ENCODE data around the gene GAN. TPM values are rescaled to one million over a fixed set of nuclear protein-coding genes. Genes with fewer than 3 reads are reported as not detected.

GAN gene
- total and polyA plus RNA-seq, 8 donors = 3.2 to 8.1 (median 3.8) TPM

- Histone ChIP-seq H3K36me3 (peaks cover 0 to 38% of the 10 kb centered on the region in 2 donors), H3K9me3 (no peaks in the 10 kb centered on the region), H3K27me3 (no peaks in the 10 kb centered on the region), H3K27ac (no peak overlapping the region), H3K4me3 (no peak overlapping the region), H3K4me1 (no peaks in the 10 kb centered on the region)
- ATAC-seq (no peak), DNase-seq (no peak)
- intact Hi-C loops (cut with DNase I) = no loop called here
- no peak for TF ChIP-seq CTCF (IDR thresholded peaks at IDR 0.05)
Observed at GRCh38 chr16:81371106-81371505, 56.3 kb downstream of the GAN start.

DNA sequence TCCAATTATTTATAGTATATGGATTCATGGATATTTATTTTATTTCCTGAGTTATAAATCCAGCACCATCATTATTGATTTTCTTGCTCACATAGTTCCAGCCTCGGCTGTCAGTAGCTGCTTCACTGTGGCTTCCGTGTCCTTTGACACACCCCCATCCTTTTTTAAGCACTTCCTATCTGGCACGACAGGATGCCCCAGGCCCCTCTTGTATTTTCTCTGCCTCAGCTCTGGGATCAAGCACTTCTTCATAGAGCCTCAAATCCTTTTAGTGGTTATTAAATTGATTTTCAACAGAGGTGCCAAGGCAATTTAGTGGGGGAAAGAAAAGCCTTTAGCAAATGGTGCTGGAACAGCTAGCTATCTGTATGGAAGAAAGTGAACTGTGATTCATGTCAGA lies 59.8 kb downstream of the GAN start:
- Histone ChIP-seq H3K4me3 (no peak overlapping the region), H3K27ac (no peak overlapping the region), H3K4me1 (no peaks in the 10 kb centered on the region), H3K9me3 (no peaks in the 10 kb centered on the region), H3K27me3 (no peaks in the 10 kb centered on the region), H3K36me3 (peaks cover 0 to 27% of the 10 kb centered on the region in 2 donors)
- ATAC-seq = no peak
- no peak for TF ChIP-seq CTCF (IDR thresholded peaks at IDR 0.05)
- DNase-seq = no peak
- intact Hi-C loops (cut with DNase I) = no loop called here

DNA sequence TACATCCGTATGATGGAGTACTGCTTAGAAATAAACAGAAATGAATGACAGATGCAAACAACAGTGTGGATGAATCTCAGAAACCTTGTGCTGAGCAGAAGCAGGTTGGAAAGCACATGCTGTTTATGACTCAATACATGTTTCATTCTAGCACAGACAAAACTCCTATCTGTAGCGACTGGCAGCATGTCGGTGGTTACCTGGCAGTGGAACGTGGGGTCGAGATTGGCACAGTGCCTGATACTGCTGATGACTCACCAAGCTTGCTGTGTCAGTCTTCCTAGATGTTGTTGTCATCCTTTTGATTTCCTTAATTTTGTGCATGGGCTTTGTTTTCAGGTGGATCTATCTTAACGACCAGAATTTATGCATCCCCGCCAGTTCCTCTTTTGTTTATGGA lies 62.1 kb downstream of the GAN start:
- H3K27ac ChIP-seq = no peak overlapping the region
- TF ChIP-seq CTCF (IDR thresholded peaks at IDR 0.05) = no peak
- intact Hi-C loops (cut with DNase I) = no loop called here
- no peaks in the 10 kb centered on the region for H3K27me3 ChIP-seq
- H3K4me3 ChIP-seq = no peak overlapping the region
- ATAC-seq (no peak), DNase-seq (no peak)
- peaks cover 0 to 17% of the 10 kb centered on the region in 2 donors for H3K36me3 ChIP-seq
- no peaks in the 10 kb centered on the region for H3K4me1 ChIP-seq
- H3K9me3 ChIP-seq = no peaks in the 10 kb centered on the region

DNA sequence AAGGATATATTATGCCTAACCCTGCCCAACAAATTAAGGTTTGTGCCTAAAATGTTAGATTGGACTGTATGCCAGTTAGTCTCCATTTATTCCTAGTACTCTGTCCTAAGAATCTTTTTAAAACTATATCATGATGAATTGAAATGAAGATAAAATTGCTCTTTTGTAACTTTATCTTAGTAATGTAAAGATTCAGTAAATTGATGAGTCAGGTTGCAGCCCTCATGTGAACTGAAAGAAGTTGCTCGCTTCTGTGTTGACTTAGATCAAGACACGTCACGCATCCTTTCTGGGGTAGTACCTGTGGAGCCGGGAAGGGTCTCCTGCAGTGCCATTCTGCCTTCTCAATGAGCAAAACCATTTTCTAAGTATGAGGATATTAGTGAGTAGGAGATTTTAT lies 63.3 kb downstream of the GAN start:
- H3K36me3 ChIP-seq = peaks cover 0 to 15% of the 10 kb centered on the region in 2 donors
- no peak for TF ChIP-seq CTCF (IDR thresholded peaks at IDR 0.05)
- intact Hi-C loops (cut with DNase I) = no loop called here
- no peak for DNase-seq
- no peaks in the 10 kb centered on the region for H3K4me1 ChIP-seq
- no peak for ATAC-seq
- H3K9me3 ChIP-seq = no peaks in the 10 kb centered on the region
- H3K27me3 ChIP-seq = no peaks in the 10 kb centered on the region
- no peak overlapping the region for H3K4me3 ChIP-seq
- H3K27ac ChIP-seq = no peak overlapping the region

DNA sequence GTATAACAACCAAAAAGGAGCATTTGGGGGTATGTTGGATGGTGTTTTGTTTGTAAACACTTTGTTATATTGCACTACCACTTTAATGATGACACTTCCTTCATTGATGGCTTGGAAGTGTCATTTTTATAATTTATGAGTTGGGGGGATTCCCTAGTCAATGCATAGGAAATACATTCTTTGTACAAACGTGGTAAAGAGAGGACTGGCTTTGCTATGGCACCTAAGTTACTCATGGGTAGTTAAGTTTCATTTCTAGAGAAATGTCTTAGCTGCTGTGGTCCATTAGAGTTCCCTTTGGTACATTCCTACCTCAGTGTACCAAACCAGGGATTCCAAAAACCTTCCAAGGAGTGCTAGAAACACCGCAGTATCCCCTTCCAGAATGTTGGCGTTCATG lies 66.2 kb downstream of the GAN start:
- intact Hi-C loops (cut with DNase I) = no loop called here
- Histone ChIP-seq H3K36me3 (peaks cover 0 to 15% of the 10 kb centered on the region in 2 donors), H3K9me3 (no peaks in the 10 kb centered on the region), H3K4me1 (peaks cover 0 to 3% of the 10 kb centered on the region in 2 donors), H3K4me3 (no peak overlapping the region), H3K27me3 (no peaks in the 10 kb centered on the region), H3K27ac (no peak overlapping the region)
- no peak for TF ChIP-seq CTCF (IDR thresholded peaks at IDR 0.05)
- ATAC-seq = no peak
- DNase-seq = no peak
